T-helper 17 cell (primary cell): ENCODE results near the gene SGTA. TPM values are rescaled to one million over a fixed set of nuclear protein-coding genes. Genes with fewer than 3 reads are reported as not detected.

ENCODE experiments used
- ATAC-seq: fragments of 150-1000 bp; cut with Tn5 transposase; 2 replicates; pipeline ENCODE4 v1.10.0; 2021; ENCODE audit warnings: mild to moderate bottlenecking, moderate library complexity
- DNase-seq, 3 donors: peaks; one replicate each; pipeline versions ENCODE4 v3.0.0 to v3.0.0-alpha.2; 2020 to 2021
- H3K9me3 ChIP-seq: one replicate; pipeline ENCODE4 v1.7.0; 2013; ENCODE audit warnings: low read length, mild to moderate bottlenecking; ENCODE audit not compliant: control insufficient read depth, poor library complexity, severe bottlenecking
- H3K27ac Mint-ChIP-seq: one replicate; pipeline ENCODE4 v1.8.0; 2022; ENCODE audit warnings: mild to moderate bottlenecking, moderate library complexity, mixed read lengths
- H3K27me3 Mint-ChIP-seq: one replicate; pipeline ENCODE4 v1.8.0; 2022; ENCODE audit warnings: mixed read lengths
- H3K36me3 Mint-ChIP-seq: one replicate; pipeline ENCODE4 v1.8.0; 2022; ENCODE audit warnings: low read depth, mixed read lengths
- H3K4me1 Mint-ChIP-seq: one replicate; pipeline ENCODE4 v1.8.0; 2022; ENCODE audit warnings: mild to moderate bottlenecking, mixed read lengths
- H3K4me3 Mint-ChIP-seq: one replicate; pipeline ENCODE4 v1.8.0; 2022; ENCODE audit warnings: mild to moderate bottlenecking, moderate library complexity, mixed read lengths
- total RNA-seq, 4 donors: library from RNA in 2 of 4; stranded (reverse) in 2 of 4; gene quantifications; one replicate each; pipeline ENCODE4 v1.2.3 and lab custom pipeline; 2022 to 2026

Gene SGTA
- total RNA-seq, 2 donors from 2014 or later, result 29.2 to 31.9 TPM

- DNase-seq (no peak), ATAC-seq (no peak)
- Mint-ChIP-seq H3K27me3 (no peaks in the 10 kb centered on the region), H3K4me1 (peaks cover 29% of the 10 kb centered on the region), H3K36me3 (no peaks in the 10 kb centered on the region), H3K27ac (no peak overlapping the region), H3K4me3 (no peak overlapping the region)
- H3K9me3 ChIP-seq, result no peaks in the 10 kb centered on the region
These were observed 2.8 kb downstream of the SGTA start for GRCh38 chr19:2780284-2780683.

- no peak overlapping the region for H3K4me3 Mint-ChIP-seq
- H3K36me3 Mint-ChIP-seq, result no peaks in the 10 kb centered on the region
- no peak overlapping the region for H3K27ac Mint-ChIP-seq
- ATAC-seq (no peak), DNase-seq (no peak)
- no peaks in the 10 kb centered on the region for H3K9me3 ChIP-seq
- no peaks in the 10 kb centered on the region for H3K27me3 Mint-ChIP-seq
- peaks cover 35% of the 10 kb centered on the region for H3K4me1 Mint-ChIP-seq
These were observed 3.8 kb downstream of the SGTA start for GRCh38 chr19:2779121-2779740.

- peak overlapping the region; percentile 31 for H3K4me3 Mint-ChIP-seq
- peaks cover 30% of the 10 kb centered on the region for H3K4me1 Mint-ChIP-seq
- ATAC-seq (no peak), DNase-seq (no peak)
- no peaks in the 10 kb centered on the region for H3K36me3 Mint-ChIP-seq
- H3K9me3 ChIP-seq, result no peaks in the 10 kb centered on the region
- H3K27ac Mint-ChIP-seq, result no peak overlapping the region
- H3K27me3 Mint-ChIP-seq, result no peaks in the 10 kb centered on the region
These were observed 5.0 kb downstream of the SGTA start for GRCh38 chr19:2777952-2778683.

GRCh38 chr19:2775556-2776430 lies 7.3 kb downstream of the SGTA start:
- peaks cover 25% of the 10 kb centered on the region for H3K4me1 Mint-ChIP-seq
- H3K27me3 Mint-ChIP-seq, result no peaks in the 10 kb centered on the region
- peak overlapping the region; percentile 91 for H3K4me3 Mint-ChIP-seq
- ATAC-seq, result peak; percentile 84
- no peaks in the 10 kb centered on the region for H3K9me3 ChIP-seq
- DNase-seq, result peak; percentile 30 to 35 (median 34)
- no peaks in the 10 kb centered on the region for H3K36me3 Mint-ChIP-seq
- H3K27ac Mint-ChIP-seq, result peak overlapping the region; percentile 96

GRCh38 chr19:2774953-2775555 lies 8.0 kb downstream of the SGTA start:
- H3K4me1 Mint-ChIP-seq, result peaks cover 21% of the 10 kb centered on the region
- peak overlapping the region; percentile 91 for H3K4me3 Mint-ChIP-seq
- no peaks in the 10 kb centered on the region for H3K9me3 ChIP-seq
- no peaks in the 10 kb centered on the region for H3K27me3 Mint-ChIP-seq
- DNase-seq (no peak), ATAC-seq (no peak)
- H3K27ac Mint-ChIP-seq, result peak overlapping the region; percentile 96
- no peaks in the 10 kb centered on the region for H3K36me3 Mint-ChIP-seq

GRCh38 chr19:2774083-2774679 lies 8.9 kb downstream of the SGTA start:
- peaks cover 20% of the 10 kb centered on the region for H3K4me1 Mint-ChIP-seq
- no peak overlapping the region for H3K4me3 Mint-ChIP-seq

GRCh38 chr19:2771786-2772674 lies 11.0 kb downstream of the SGTA start:
- H3K36me3 Mint-ChIP-seq, result no peaks in the 10 kb centered on the region
- H3K9me3 ChIP-seq, result no peaks in the 10 kb centered on the region
- H3K27ac Mint-ChIP-seq, result no peak overlapping the region
- ATAC-seq (no peak), DNase-seq (no peak)
- H3K4me1 Mint-ChIP-seq, result peaks cover 20% of the 10 kb centered on the region
- H3K4me3 Mint-ChIP-seq, result no peak overlapping the region
- H3K27me3 Mint-ChIP-seq, result no peaks in the 10 kb centered on the region

More at GRCh38 chr19:2774083-2774679, 8.9 kb downstream of the SGTA start:
- no peaks in the 10 kb centered on the region for H3K9me3 ChIP-seq
- H3K27me3 Mint-ChIP-seq, result no peaks in the 10 kb centered on the region
- DNase-seq (no peak), ATAC-seq (no peak)
- H3K27ac Mint-ChIP-seq, result peak overlapping the region; percentile 96
- H3K36me3 Mint-ChIP-seq, result no peaks in the 10 kb centered on the region

- no peak overlapping the region for H3K27ac Mint-ChIP-seq
- H3K4me3 Mint-ChIP-seq, result no peak overlapping the region
- no peaks in the 10 kb centered on the region for H3K36me3 Mint-ChIP-seq
- DNase-seq (no peak), ATAC-seq (no peak)
- H3K9me3 ChIP-seq, result no peaks in the 10 kb centered on the region
- no peaks in the 10 kb centered on the region for H3K27me3 Mint-ChIP-seq
- peaks cover 12% of the 10 kb centered on the region for H3K4me1 Mint-ChIP-seq
These were observed 12.7 kb downstream of the SGTA start for GRCh38 chr19:2770055-2771013.

- no peak for DNase-seq
- H3K36me3 Mint-ChIP-seq, result no peaks in the 10 kb centered on the region
- no peaks in the 10 kb centered on the region for H3K9me3 ChIP-seq
- no peak for ATAC-seq
- peaks cover 6% of the 10 kb centered on the region for H3K4me1 Mint-ChIP-seq
- peak overlapping the region; percentile 76 for H3K27ac Mint-ChIP-seq
- H3K27me3 Mint-ChIP-seq, result no peaks in the 10 kb centered on the region
- no peak overlapping the region for H3K4me3 Mint-ChIP-seq
These were observed 13.9 kb downstream of the SGTA start for GRCh38 chr19:2769218-2769617.

GRCh38 chr19:2768365-2769132 lies 14.5 kb downstream of the SGTA start:
- H3K4me1 Mint-ChIP-seq, result peaks cover 6% of the 10 kb centered on the region
- no peak for ATAC-seq
- H3K27ac Mint-ChIP-seq, result peak overlapping the region; percentile 76
- no peaks in the 10 kb centered on the region for H3K27me3 Mint-ChIP-seq
- H3K9me3 ChIP-seq, result no peaks in the 10 kb centered on the region
- no peak for DNase-seq
- no peaks in the 10 kb centered on the region for H3K36me3 Mint-ChIP-seq
- H3K4me3 Mint-ChIP-seq, result no peak overlapping the region

GRCh38 chr19:2767688-2768087 lies 15.4 kb downstream of the SGTA start:
- H3K4me3 Mint-ChIP-seq, result no peak overlapping the region
- peaks cover 6% of the 10 kb centered on the region for H3K4me1 Mint-ChIP-seq
- ATAC-seq, result no peak
- H3K27me3 Mint-ChIP-seq, result no peaks in the 10 kb centered on the region
- H3K36me3 Mint-ChIP-seq, result no peaks in the 10 kb centered on the region
- DNase-seq, result no peak
- H3K27ac Mint-ChIP-seq, result no peak overlapping the region
- no peaks in the 10 kb centered on the region for H3K9me3 ChIP-seq
